ENCODE measurements around the gene STRADB.

STRADB gene

DNA sequence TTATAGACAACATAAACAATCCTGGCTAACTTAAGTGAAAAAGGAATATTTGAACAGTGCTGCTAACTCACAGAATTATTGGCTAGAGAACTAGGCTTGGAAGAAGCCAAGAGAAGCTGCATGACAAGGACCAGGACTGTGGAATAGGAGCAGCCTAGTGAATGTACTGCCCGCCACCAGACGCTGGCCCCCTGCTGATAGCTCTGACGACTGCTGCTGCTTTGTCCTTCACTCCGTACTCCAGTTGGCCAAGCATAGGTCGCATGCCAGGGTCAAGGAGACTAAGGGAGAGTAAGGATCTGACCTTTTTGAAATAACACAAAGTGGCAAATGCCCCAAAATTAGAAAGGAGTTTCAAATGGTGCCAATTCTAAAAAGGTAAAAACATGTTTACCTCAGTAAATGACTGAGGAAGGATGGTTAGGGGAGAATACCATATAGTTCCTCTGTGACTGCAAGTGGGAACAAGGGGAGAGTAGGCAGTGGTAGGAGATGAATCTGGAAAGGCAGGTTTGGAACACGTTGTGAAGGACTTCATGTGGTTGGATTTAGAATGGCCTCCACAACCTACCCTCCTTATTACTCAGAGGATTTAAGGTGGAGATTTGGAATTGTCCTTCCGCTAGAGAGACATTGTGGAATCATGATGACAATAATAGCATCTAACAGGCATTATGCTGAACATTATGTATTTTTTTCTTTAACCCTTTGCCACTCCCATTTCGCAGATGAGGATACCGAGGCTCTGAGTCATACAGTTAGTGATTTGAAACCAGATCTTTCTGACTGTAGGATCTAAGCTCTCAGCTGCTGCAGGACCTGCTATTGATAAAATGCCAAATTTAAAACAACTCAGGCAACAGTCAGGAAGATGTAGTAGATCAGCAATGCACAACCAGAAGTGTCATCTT lies 19.5 kb downstream of the STRADB start:
- H4K20me1 ChIP-seq (ENCODE audit: control insufficient read depth, insufficient read depth, low read depth, low read length), result no peaks in the 10 kb centered on the region
- TF ChIP-seq CTCF (IDR thresholded peaks at IDR 0.05; ENCODE audit: low read depth, low read length, poor library complexity, severe bottlenecking) (no peak), EZH2phosphoT487 (IDR thresholded peaks at IDR 0.05; ENCODE audit: borderline replicate concordance, low read length) (no peak)
- no peak overlapping the region for H3K4me2 ChIP-seq (ENCODE audit: low read length)
- H3K9me3 ChIP-seq (ENCODE audit: control insufficient read depth, insufficient read depth, low read length), result no peaks in the 10 kb centered on the region
- no peaks in the 10 kb centered on the region for H3K27me3 ChIP-seq (ENCODE audit: control insufficient read depth, low read length)
- H3K27ac ChIP-seq (ENCODE audit: low read depth, low read length), result no peak overlapping the region
- H3K4me3 ChIP-seq (ENCODE audit: low read length), result no peak overlapping the region
- no peaks in the 10 kb centered on the region for H3K4me1 ChIP-seq (ENCODE audit: control insufficient read depth, low read length)
- no peaks in the 10 kb centered on the region for H3F3A ChIP-seq (ENCODE audit: control insufficient read depth, insufficient read depth)
- H3K79me2 ChIP-seq (ENCODE audit: control insufficient read depth, low read length), result no peaks in the 10 kb centered on the region
- H3K9me2 ChIP-seq (replicated peaks; ENCODE audit: control insufficient read depth, low read length), result no peaks in the 10 kb centered on the region
- H3K36me3 ChIP-seq (ENCODE audit: control insufficient read depth, low read length), result no peaks in the 10 kb centered on the region

DNA sequence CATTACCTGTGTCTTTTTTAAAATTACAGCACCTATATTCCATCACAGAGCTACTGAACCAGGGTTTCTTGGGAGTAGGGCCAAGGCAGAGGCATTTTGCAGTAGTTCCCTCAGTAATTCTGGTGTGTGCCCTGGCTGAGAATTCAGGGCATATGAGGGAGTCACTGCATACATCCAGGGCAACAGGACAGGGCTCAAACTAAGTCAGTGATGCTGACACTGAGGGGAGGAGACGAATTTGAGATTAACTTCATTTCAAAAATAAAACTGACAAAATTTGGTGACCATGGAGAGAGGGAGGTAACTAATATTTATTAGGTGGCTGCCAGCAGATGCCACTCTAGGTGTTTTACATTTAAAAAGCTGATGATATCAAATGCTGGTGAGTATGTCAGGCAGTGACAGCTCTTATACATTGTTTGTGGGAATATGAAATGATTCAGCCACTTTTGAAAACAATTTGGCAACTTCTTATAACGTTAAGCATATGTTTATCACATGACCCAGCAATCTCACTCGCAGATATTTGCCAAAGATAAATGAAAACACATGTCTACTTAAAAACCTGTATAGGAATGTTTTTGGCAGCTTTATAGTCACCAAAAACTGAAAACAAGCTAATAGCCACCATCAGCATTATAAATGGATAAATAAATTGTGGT lies 20.3 kb downstream of the STRADB start:
- no peaks in the 10 kb centered on the region for H3K9me2 ChIP-seq (replicated peaks; ENCODE audit: control insufficient read depth, low read length)
- H3K4me1 ChIP-seq (ENCODE audit: control insufficient read depth, low read length), result no peaks in the 10 kb centered on the region
- no peaks in the 10 kb centered on the region for H3K79me2 ChIP-seq (ENCODE audit: control insufficient read depth, low read length)
- H3K9me3 ChIP-seq (ENCODE audit: control insufficient read depth, insufficient read depth, low read length), result no peaks in the 10 kb centered on the region
- no peaks in the 10 kb centered on the region for H3K27me3 ChIP-seq (ENCODE audit: control insufficient read depth, low read length)
- H4K20me1 ChIP-seq (ENCODE audit: control insufficient read depth, insufficient read depth, low read depth, low read length), result no peaks in the 10 kb centered on the region
- H3K4me3 ChIP-seq (ENCODE audit: low read length), result no peak overlapping the region
- no peaks in the 10 kb centered on the region for H3K36me3 ChIP-seq (ENCODE audit: control insufficient read depth, low read length)
- H3K4me2 ChIP-seq (ENCODE audit: low read length), result no peak overlapping the region
- no peaks in the 10 kb centered on the region for H3F3A ChIP-seq (ENCODE audit: control insufficient read depth, insufficient read depth)
- TF ChIP-seq CTCF (IDR thresholded peaks at IDR 0.05; ENCODE audit: low read depth, low read length, poor library complexity, severe bottlenecking) (no peak), EZH2phosphoT487 (IDR thresholded peaks at IDR 0.05; ENCODE audit: borderline replicate concordance, low read length) (no peak)
- H3K27ac ChIP-seq (ENCODE audit: low read depth, low read length), result no peak overlapping the region

- Histone ChIP-seq H3K9me2 (replicated peaks; ENCODE audit: control insufficient read depth, low read length) (no peaks in the 10 kb centered on the region), H3K79me2 (ENCODE audit: control insufficient read depth, low read length) (no peaks in the 10 kb centered on the region), H3K4me1 (ENCODE audit: control insufficient read depth, low read length) (no peaks in the 10 kb centered on the region), H3K27ac (ENCODE audit: low read depth, low read length) (no peak overlapping the region), H3K36me3 (ENCODE audit: control insufficient read depth, low read length) (no peaks in the 10 kb centered on the region), H3F3A (ENCODE audit: control insufficient read depth, insufficient read depth) (no peaks in the 10 kb centered on the region), H3K27me3 (ENCODE audit: control insufficient read depth, low read length) (no peaks in the 10 kb centered on the region), H3K9me3 (ENCODE audit: control insufficient read depth, insufficient read depth, low read length) (no peaks in the 10 kb centered on the region), H3K4me3 (ENCODE audit: low read length) (no peak overlapping the region), H4K20me1 (ENCODE audit: control insufficient read depth, insufficient read depth, low read depth, low read length) (no peaks in the 10 kb centered on the region), H3K4me2 (ENCODE audit: low read length) (no peak overlapping the region)
- TF ChIP-seq EZH2phosphoT487 (IDR thresholded peaks at IDR 0.05; ENCODE audit: borderline replicate concordance, low read length) (no peak), CTCF (IDR thresholded peaks at IDR 0.05; ENCODE audit: low read depth, low read length, poor library complexity, severe bottlenecking) (no peak)
Observed at GRCh38 chr2:201472411-201472810, 20.9 kb downstream of the STRADB start.
